CD8-positive, alpha-beta memory T cell (primary cell): ENCODE data around the gene ECI2. TPM values are rescaled to one million over a fixed set of nuclear protein-coding genes. Genes with fewer than 3 reads are reported as not detected.

Experiments
- CTCF ChIA-PET: fragments of 350-600 bp; sonication (Branson Sonifier 250); formaldehyde crosslinking; loops from one replicate; lab custom pipeline; 2021; ENCODE audit warnings: antibody characterized with exemption; lab: Charles Lee
- POLR2A ChIA-PET: fragments of 350-600 bp; sonication (Branson Sonifier 250); formaldehyde crosslinking; loops from one replicate; lab custom pipeline; 2021; ENCODE audit warnings: antibody characterized with exemption; lab: Charles Lee
- DNase-seq, 5 donors: peaks; one replicate each; pipeline versions ENCODE4 v3.0.0 to v3.0.0-alpha.2; 2020 to 2022; ENCODE audit warnings: mixed read lengths in 1 of 5
- H3K27ac ChIP-seq: one replicate; pipeline ENCODE4 v1.7.0; 2013; ENCODE audit warnings: low read depth, mild to moderate bottlenecking, low read length, moderate library complexity
- H3K27me3 ChIP-seq: 2 replicates; pipeline ENCODE4 v1.7.0; 2013; ENCODE audit warnings: low read length, mild to moderate bottlenecking; ENCODE audit not compliant: insufficient read depth, poor library complexity, severe bottlenecking
- H3K36me3 ChIP-seq: 2 replicates; pipeline ENCODE4 v1.7.0; 2013; ENCODE audit warnings: mild to moderate bottlenecking, low read length, moderate library complexity; ENCODE audit not compliant: insufficient read depth
- H3K4me1 ChIP-seq: 2 replicates; pipeline ENCODE4 v1.7.0; 2013; ENCODE audit warnings: mild to moderate bottlenecking, low read length, moderate library complexity; ENCODE audit not compliant: insufficient read depth
- H3K4me3 ChIP-seq: 2 replicates; pipeline ENCODE4 v1.7.0; 2013; ENCODE audit warnings: mild to moderate bottlenecking, low read length
- H3K9me3 ChIP-seq: 2 replicates; pipeline ENCODE4 v1.7.0; 2013; ENCODE audit warnings: mild to moderate bottlenecking, low read length
- H3K27ac Mint-ChIP-seq, 8 donors: one replicate each; pipeline ENCODE4 v1.8.0; 2020 to 2021; ENCODE audit warnings: mixed read lengths in 8 of 8, mild to moderate bottlenecking in 6 of 8, inconsistent platforms in 3 of 8, moderate library complexity in 3 of 8
- H3K27me3 Mint-ChIP-seq, 2 donors: one replicate each; pipeline ENCODE4 v1.8.0; 2020 to 2021; ENCODE audit warnings: mixed read lengths in 2 of 2, mild to moderate bottlenecking in 1 of 2, moderate library complexity in 1 of 2
- H3K36me3 Mint-ChIP-seq, 3 donors: one replicate each; pipeline ENCODE4 v1.8.0; 2020 to 2021; ENCODE audit warnings: mixed read lengths in 3 of 3, inconsistent platforms in 1 of 3, mild to moderate bottlenecking in 1 of 3
- H3K4me1 Mint-ChIP-seq, 3 donors: one replicate each; pipeline ENCODE4 v1.8.0; 2020 to 2021; ENCODE audit warnings: mixed read lengths in 3 of 3, inconsistent platforms in 1 of 3, mild to moderate bottlenecking in 1 of 3
- H3K4me3 Mint-ChIP-seq, 7 donors: one replicate each; pipeline ENCODE4 v1.8.0; 2020 to 2021; ENCODE audit warnings: mixed read lengths in 7 of 7, mild to moderate bottlenecking in 6 of 7, moderate library complexity in 4 of 7, inconsistent platforms in 2 of 7
- H3K9me3 Mint-ChIP-seq, 5 donors: one replicate each; pipeline ENCODE4 v1.8.0; 2020 to 2022; ENCODE audit warnings: mixed read lengths in 5 of 5, mild to moderate bottlenecking in 3 of 5, moderate library complexity in 2 of 5, inconsistent platforms in 1 of 5
- polyA plus RNA-seq: library from polyadenylated mRNA; unstranded; fragments of 300-500 nt; fragmentation: Illumina TruSeq; gene quantifications from one replicate; pipeline ENCODE4 v1.2.3, GENCODE V29; 2021
- total RNA-seq, 2 experiments: library from RNA; stranded (reverse); gene quantifications; one replicate each; pipeline ENCODE4 v1.2.3, GENCODE V29; 2021

The ECI2 gene, protein sequence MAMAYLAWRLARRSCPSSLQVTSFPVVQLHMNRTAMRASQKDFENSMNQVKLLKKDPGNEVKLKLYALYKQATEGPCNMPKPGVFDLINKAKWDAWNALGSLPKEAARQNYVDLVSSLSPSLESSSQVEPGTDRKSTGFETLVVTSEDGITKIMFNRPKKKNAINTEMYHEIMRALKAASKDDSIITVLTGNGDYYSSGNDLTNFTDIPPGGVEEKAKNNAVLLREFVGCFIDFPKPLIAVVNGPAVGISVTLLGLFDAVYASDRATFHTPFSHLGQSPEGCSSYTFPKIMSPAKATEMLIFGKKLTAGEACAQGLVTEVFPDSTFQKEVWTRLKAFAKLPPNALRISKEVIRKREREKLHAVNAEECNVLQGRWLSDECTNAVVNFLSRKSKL
- 10 to 100 TPM; 28.7 to 29.5 TPM for total RNA-seq
- polyA plus RNA-seq, result 84.3 TPM

DNA sequence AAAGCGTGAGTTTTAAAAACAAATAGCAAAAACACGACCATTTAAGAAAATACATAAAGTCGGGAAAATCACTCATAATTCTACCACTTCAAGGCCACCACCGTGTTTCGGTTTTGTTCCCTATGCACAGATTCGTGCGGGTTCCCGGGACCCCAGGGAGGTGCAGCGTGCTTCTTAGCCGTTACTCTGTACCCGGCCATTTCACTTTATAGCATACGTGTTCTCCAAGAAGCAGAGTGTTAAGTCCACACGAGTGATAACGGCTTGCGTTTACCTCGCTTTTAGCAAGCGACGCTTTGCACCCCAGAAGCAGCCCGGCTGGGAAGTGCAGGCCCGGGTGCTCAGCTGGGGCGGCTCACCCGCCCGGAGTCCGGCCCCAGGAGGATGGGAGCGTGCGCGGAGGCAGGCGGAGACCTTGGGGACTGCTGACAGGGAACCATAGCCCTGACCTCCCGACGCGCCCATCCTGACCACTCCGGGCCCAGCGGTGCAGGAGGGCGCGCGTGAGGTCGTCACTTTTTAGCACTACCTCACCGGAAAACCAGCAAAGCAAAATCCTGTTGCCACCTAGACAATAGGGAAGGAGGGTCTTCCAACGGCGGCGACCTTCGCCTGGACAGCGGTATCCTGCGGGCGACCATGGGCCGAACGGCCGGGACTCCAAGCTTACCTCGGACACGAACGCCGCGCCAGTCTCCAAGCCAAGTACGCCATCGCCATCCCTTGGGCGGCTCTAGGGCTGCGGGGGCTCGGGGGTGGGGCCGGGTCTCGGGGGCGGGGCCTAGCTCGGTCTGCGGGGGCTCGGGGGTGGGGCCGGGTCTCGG lies at the start of gene ECI2:
Gene ECI2, minus strand, starts transcription at position 735 of the 824 bp plus-strand sequence. Its CDS starts 15 bp downstream, at position 720.
- no peaks in the 10 kb centered on the region for H3K27me3 ChIP-seq
- POLR2A ChIA-PET, result interaction anchor here (0.6 to 2.5 kb wide), 6 partner anchors 21 to 1126 kb away, joined by 3 to 37 read pairs (median 7); partner anchors contain the start of genes FAM50B, FARS2 and LYRM4
- H3K27ac Mint-ChIP-seq, result peak within 1 kb of the TSS; percentile 87 to 95 (median 92)
- H3K36me3 ChIP-seq, result peaks cover 19% of the 10 kb centered on the region
- peaks cover 0 to 2% (median 0%) of the 10 kb centered on the region in 5 donors for H3K9me3 Mint-ChIP-seq
- H3K4me3 ChIP-seq, result peak within 1 kb of the TSS; percentile 74
- H3K27ac ChIP-seq, result peak within 1 kb of the TSS; percentile 87
- CTCF ChIA-PET, result interaction anchor here (0.6 to 2.7 kb wide), 7 partner anchors 10 to 285 kb away, joined by 3 to 12 read pairs (median 3); partner anchors contain the start of gene FAM50B
- H3K4me3 Mint-ChIP-seq, result peak within 1 kb of the TSS; percentile 87 to 97 (median 88)
- no peaks in the 10 kb centered on the region for H3K9me3 ChIP-seq
- peaks cover 47 to 67% (median 56%) of the 10 kb centered on the region in 3 donors for H3K4me1 Mint-ChIP-seq
- H3K4me1 ChIP-seq, result peaks cover 26% of the 10 kb centered on the region
- peaks cover 12 to 45% (median 19%) of the 10 kb centered on the region in 3 donors for H3K36me3 Mint-ChIP-seq
- no peaks in the 10 kb centered on the region for H3K27me3 Mint-ChIP-seq
- peak in 1 of 5 donors; percentile 36 for DNase-seq

DNA sequence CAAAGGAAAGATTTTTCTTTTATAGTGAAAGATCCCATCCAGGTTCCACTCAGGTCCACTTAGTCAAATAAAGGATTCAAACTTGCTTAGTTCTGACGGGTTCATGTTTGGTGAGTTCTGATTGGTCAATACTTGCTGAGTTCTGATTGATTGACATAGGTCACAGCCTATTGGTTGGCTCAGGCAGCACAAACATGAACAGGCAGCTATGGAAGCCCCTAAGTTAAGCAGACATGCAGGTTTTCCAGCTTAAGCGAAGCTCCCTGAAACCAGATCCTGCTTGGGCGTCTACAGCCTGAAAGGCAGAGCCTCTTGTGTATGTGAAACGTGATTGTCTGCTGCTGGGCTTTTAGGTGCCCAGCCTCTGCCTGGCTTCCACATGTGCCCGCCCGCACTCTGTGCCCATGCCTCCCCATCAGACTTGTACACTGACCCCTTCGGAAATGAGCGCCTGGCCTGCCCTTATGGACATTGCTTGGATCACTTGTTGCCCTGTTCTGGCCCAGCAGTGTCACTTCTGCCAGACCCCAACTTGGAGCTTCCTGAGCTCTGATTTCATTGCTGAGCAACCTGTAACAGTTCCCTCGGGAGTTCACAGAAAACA lies 45.4 kb upstream of the ECI2 start:
- no peak overlapping the region for H3K27ac ChIP-seq
- H3K27me3 ChIP-seq, result no peaks in the 10 kb centered on the region
- no peaks in the 10 kb centered on the region for H3K9me3 ChIP-seq
- Mint-ChIP-seq H3K36me3 (no peaks in the 10 kb centered on the region), H3K9me3 (peaks cover 0 to 3% (median 0%) of the 10 kb centered on the region in 5 donors), H3K27me3 (peaks cover 15 to 29% of the 10 kb centered on the region in 2 donors), H3K4me1 (no peaks in the 10 kb centered on the region), H3K27ac (peak overlapping the region in 1 of 8 donors; percentile 72), H3K4me3 (no peak overlapping the region)
- POLR2A ChIA-PET, result no interaction called here
- H3K4me1 ChIP-seq, result no peaks in the 10 kb centered on the region
- no peaks in the 10 kb centered on the region for H3K36me3 ChIP-seq
- H3K4me3 ChIP-seq, result no peak overlapping the region
- CTCF ChIA-PET, result no interaction called here
- DNase-seq, result no peak

DNA sequence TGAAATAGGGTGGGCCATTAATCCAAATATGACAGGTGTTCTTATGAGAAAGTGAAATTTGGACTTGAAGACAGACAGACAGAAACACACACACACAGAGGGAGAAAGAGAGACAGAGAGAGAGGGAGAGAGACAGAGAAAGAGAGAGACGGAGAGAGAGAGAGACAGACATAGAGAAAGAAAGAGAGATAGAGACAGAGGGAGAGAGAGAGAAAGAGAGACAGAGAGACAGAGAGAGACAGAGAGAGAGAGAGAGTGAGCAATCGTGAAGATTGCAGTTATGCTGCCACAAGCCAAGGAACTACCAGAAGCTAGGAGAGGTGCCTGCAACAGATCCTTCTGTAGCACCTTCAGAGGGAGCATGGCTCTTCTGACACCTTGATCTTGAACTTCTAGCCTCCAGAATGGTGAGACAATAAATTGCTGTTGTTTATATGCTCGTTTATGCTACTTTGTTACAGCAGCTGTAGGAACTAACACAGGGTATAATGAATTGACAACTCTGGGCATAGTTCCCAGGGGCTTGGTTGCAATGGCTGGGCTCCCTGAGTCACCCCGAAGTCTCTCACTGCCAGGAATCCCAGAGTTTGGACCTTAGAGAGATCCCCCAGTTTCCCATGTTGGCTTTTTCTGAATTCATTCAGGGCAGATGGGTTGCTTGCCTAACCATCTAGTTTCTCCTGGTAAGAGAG lies 44.7 kb upstream of the ECI2 start:
- peaks cover 0 to 3% (median 0%) of the 10 kb centered on the region in 5 donors for H3K9me3 Mint-ChIP-seq
- H3K4me1 ChIP-seq, result no peaks in the 10 kb centered on the region
- H3K36me3 Mint-ChIP-seq, result no peaks in the 10 kb centered on the region
- no peak overlapping the region for H3K4me3 Mint-ChIP-seq
- H3K9me3 ChIP-seq, result no peaks in the 10 kb centered on the region
- peaks cover 15 to 24% of the 10 kb centered on the region in 2 donors for H3K27me3 Mint-ChIP-seq
- H3K27ac Mint-ChIP-seq, result no peak overlapping the region
- no peak overlapping the region for H3K4me3 ChIP-seq
- no peaks in the 10 kb centered on the region for H3K36me3 ChIP-seq
- ChIA-PET CTCF (no interaction called here), POLR2A (no interaction called here)
- H3K27me3 ChIP-seq, result no peaks in the 10 kb centered on the region
- H3K4me1 Mint-ChIP-seq, result no peaks in the 10 kb centered on the region
- H3K27ac ChIP-seq, result no peak overlapping the region
- no peak for DNase-seq

DNA sequence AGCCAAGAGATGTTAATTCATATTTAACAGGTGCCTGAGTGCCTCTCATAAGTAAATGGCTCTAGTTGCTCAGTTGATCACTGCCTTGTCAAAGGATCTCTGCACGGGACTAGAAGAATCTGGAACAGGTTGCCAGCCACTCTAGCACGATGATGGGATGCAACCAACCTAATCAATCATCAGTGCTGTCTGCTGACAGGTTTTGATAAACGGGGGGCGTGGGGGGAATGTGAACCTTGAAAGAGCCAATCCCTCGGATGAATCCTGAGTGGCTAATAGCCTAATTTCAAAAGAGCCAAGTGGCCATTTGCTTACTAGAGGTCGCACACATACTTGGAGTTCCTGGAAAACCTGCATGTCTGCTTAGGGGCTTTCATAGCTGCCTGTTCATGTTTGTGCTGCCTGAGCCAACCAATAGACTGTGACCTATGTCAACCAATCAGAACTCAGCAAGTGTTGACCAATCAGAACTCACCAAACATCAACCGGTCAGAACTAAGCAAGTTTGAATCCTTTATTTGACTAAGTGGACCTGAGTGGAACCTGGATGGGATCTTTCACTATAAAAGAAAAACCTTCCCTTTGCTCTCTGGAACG lies 43.5 kb upstream of the ECI2 start:
- no peak for DNase-seq
- peaks cover 13 to 23% of the 10 kb centered on the region in 2 donors for H3K27me3 Mint-ChIP-seq
- H3K27me3 ChIP-seq, result no peaks in the 10 kb centered on the region
- no peaks in the 10 kb centered on the region for H3K9me3 ChIP-seq
- H3K36me3 ChIP-seq, result no peaks in the 10 kb centered on the region
- no peak overlapping the region for H3K27ac Mint-ChIP-seq
- H3K4me1 ChIP-seq, result no peaks in the 10 kb centered on the region
- ChIA-PET CTCF (no interaction called here), POLR2A (no interaction called here)
- H3K9me3 Mint-ChIP-seq, result peaks cover 0 to 3% (median 0%) of the 10 kb centered on the region in 5 donors
- H3K4me1 Mint-ChIP-seq, result no peaks in the 10 kb centered on the region
- no peaks in the 10 kb centered on the region for H3K36me3 Mint-ChIP-seq
- H3K4me3 ChIP-seq, result no peak overlapping the region
- no peak overlapping the region for H3K27ac ChIP-seq
- H3K4me3 Mint-ChIP-seq, result no peak overlapping the region

DNA sequence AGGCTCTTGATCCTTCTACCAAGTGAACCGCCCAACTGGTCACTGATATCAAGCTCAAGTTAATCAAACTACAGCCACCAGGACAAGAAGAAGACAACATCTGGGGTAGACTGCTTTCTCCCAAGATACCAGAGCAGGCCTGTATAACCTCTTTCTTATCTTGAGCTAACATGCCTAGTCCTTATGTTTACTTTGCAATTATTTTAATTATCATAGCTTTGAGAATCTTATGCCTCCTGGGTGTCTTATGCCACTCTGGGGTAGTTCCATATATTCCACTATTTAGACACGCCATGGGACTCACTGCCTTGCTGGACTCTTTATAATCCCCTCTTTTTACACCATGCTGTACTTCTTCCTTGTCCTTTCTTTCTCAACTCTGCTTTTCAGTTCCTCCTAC lies 41.5 kb upstream of the ECI2 start:
- CTCF ChIA-PET, result no interaction called here
- POLR2A ChIA-PET, result no interaction called here
- Histone ChIP-seq H3K4me1 (no peaks in the 10 kb centered on the region), H3K36me3 (no peaks in the 10 kb centered on the region), H3K9me3 (no peaks in the 10 kb centered on the region), H3K27ac (no peak overlapping the region), H3K27me3 (no peaks in the 10 kb centered on the region), H3K4me3 (no peak overlapping the region)
- Mint-ChIP-seq H3K4me3 (no peak overlapping the region), H3K27me3 (peaks cover 13 to 23% of the 10 kb centered on the region in 2 donors), H3K36me3 (no peaks in the 10 kb centered on the region), H3K4me1 (no peaks in the 10 kb centered on the region), H3K27ac (no peak overlapping the region), H3K9me3 (no peaks in the 10 kb centered on the region)
- DNase-seq, result no peak

DNA sequence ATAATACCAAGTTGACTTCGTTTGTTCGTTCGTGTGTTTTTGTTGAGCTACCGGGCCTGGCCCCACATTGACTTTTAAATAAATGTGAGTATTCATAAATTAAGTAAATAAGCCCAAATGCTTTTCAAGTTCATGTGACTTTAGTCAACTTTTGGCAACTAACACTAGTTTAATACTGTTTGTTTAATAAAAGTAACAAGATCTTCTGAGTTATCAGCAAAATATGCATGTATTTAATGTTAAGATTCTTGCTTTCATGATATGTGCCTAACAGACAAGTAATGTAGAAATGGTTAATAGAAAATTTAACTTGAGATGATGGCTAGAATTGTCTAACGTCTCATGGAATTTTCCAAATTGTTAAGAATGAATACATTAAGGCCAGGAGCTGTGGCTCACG lies 38.7 kb upstream of the ECI2 start:
- Histone ChIP-seq H3K27ac (no peak overlapping the region), H3K4me1 (no peaks in the 10 kb centered on the region), H3K4me3 (no peak overlapping the region), H3K36me3 (no peaks in the 10 kb centered on the region), H3K27me3 (no peaks in the 10 kb centered on the region), H3K9me3 (no peaks in the 10 kb centered on the region)
- DNase-seq, result no peak
- Mint-ChIP-seq H3K36me3 (no peaks in the 10 kb centered on the region), H3K4me3 (no peak overlapping the region), H3K27me3 (peaks cover 6 to 11% of the 10 kb centered on the region in 2 donors), H3K9me3 (peaks cover 0 to 1% (median 0%) of the 10 kb centered on the region in 5 donors), H3K27ac (no peak overlapping the region), H3K4me1 (no peaks in the 10 kb centered on the region)
- CTCF ChIA-PET, result interaction anchor here (2.0 kb wide), 1 partner anchor 19 kb away, joined by 6 read pairs; no protein-coding TSS in a partner anchor
- POLR2A ChIA-PET, result no interaction called here

DNA sequence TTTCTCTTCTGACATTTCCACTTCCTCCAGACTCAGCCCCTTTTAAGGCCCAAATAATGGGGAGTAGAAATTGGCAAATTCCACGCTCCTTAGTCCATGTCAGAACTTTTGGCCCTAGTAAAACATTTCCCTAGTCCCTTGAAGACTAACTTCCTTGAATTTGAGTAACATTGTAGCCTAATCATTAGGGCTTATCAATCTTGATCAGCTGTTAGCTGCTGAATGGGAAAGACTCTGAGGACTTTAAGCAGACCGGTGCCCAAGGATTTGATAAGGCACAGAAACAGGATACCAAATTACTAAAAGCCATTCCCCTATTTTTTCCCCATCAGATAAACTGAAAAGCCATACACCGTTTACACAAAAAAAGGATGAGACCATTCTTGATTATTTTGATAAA lies 37.0 kb upstream of the ECI2 start:
- CTCF ChIA-PET, result interaction anchor here (2.0 kb wide), 1 partner anchor 18 kb away, joined by 6 read pairs; no protein-coding TSS in a partner anchor
- no peaks in the 10 kb centered on the region for H3K27me3 ChIP-seq
- H3K36me3 ChIP-seq, result no peaks in the 10 kb centered on the region
- no peaks in the 10 kb centered on the region for H3K36me3 Mint-ChIP-seq
- H3K9me3 Mint-ChIP-seq, result peaks cover 0 to 8% (median 6%) of the 10 kb centered on the region in 5 donors
- peaks cover 3 to 5% of the 10 kb centered on the region in 2 donors for H3K27me3 Mint-ChIP-seq
- H3K9me3 ChIP-seq, result no peaks in the 10 kb centered on the region
- no peak for DNase-seq
- no peak overlapping the region for H3K27ac ChIP-seq
- no peaks in the 10 kb centered on the region for H3K4me1 Mint-ChIP-seq
- POLR2A ChIA-PET, result no interaction called here
- H3K4me3 ChIP-seq, result no peak overlapping the region
- H3K4me3 Mint-ChIP-seq, result no peak overlapping the region
- no peaks in the 10 kb centered on the region for H3K4me1 ChIP-seq
- no peak overlapping the region for H3K27ac Mint-ChIP-seq
